Transverse colon (tissue), 4 donors: ENCODE data around the gene FAM110A. TPM values are rescaled to one million over a fixed set of nuclear protein-coding genes. Genes with fewer than 3 reads are reported as not detected.

Source experiments
- DNase-seq: peaks from one replicate; pipeline ENCODE4 v3.0.0-alpha.2; 2019
- H3K27ac ChIP-seq, 4 donors: fragments of 200-600 bp; sonication (generic); 2 replicates each; pipeline ENCODE4 v1.5.1; 2016 to 2018; ENCODE audit warnings: inconsistent platforms in 4 of 4
- H3K27me3 ChIP-seq: fragments of 200-600 bp; sonication (generic); 2 replicates; pipeline ENCODE4 v1.5.1; 2017; ENCODE audit warnings: inconsistent platforms
- H3K36me3 ChIP-seq, 4 donors: fragments of 200-600 bp; sonication (generic); 2 replicates each; pipeline ENCODE4 v1.5.1; 2017 to 2019; ENCODE audit warnings: inconsistent platforms in 4 of 4
- H3K4me1 ChIP-seq, 4 donors: fragments of 200-600 bp; sonication (generic); 2 replicates each; pipeline ENCODE4 v1.5.1; 2017 to 2020; ENCODE audit warnings: inconsistent platforms in 4 of 4
- H3K4me3 ChIP-seq, 4 donors: fragments of 200-600 bp; sonication (generic); 1 replicate in 1 of 4; 2 replicates in 3 of 4; pipeline versions ENCODE4 v1.5.1 to v1.6.1; 2017 to 2019; ENCODE audit warnings: inconsistent platforms in 4 of 4
- H3K9me3 ChIP-seq, 2 donors: fragments of 200-600 bp; sonication (generic); 2 replicates each; pipeline ENCODE4 v1.5.1; 2017 to 2019; ENCODE audit warnings: inconsistent platforms in 2 of 2
- EP300 ChIP-seq: sonication (generic); formaldehyde crosslinking; IDR thresholded peaks from one replicate; pipeline ENCODE4 v1.6.1; 2017; ENCODE audit warnings: antibody characterized with exemption, low read depth
- POLR2A ChIP-seq: fragments of 450-650 bp; IDR thresholded peaks from one replicate; pipeline ENCODE4 v1.6.1; 2016; ENCODE audit warnings: antibody characterized with exemption, mild to moderate bottlenecking, moderate library complexity
- POLR2AphosphoS5 ChIP-seq, 3 donors: sonication (generic); formaldehyde crosslinking; IDR thresholded peaks; one replicate each; pipeline ENCODE4 v1.6.1; 2016; ENCODE audit warnings: antibody characterized with exemption in 3 of 3
- WGBS, 2 donors: methylation state at CpG; one replicate each; pipeline ENCODE4 v1.1.5; 2018; ENCODE audit warnings: low coverage in 1 of 2; 5-methylcytosine and 5-hydroxymethylcytosine counted together
- in situ Hi-C, 4 donors: fragments of 200-750 bp; cut with MboI; loops; one replicate each; pipeline versions ENCODE4 v1.15.0 to v1.15.1; 2017; ENCODE audit warnings: low sequenced_read_pairs in 3 of 4, low pct_ligation_motif_present in 1 of 4, low pct_unique_long_range_greater_than_20kb in 1 of 4
- intact Hi-C: fragments of 100-400 bp; cut with DNase I; formaldehyde crosslinking; loops from one replicate; pipeline ENCODE4 v1.15.1; 2023; ENCODE audit warnings: low total_unique reads
- total RNA-seq, 4 donors: library from RNA; depleted of rRNA; stranded (reverse); fragments of >200 nt; gene quantifications; one replicate each; pipeline ENCODE4 v1.1.0, GENCODE V29; 2016
- TF ChIP-seq, protein P1 (sequence below), 5 experiments: fragments of 200-600 bp in 3 of 5; fragments of 450-650 bp in 2 of 5; sonication (generic) in 3 of 5; IDR thresholded peaks; 1 replicate in 2 of 5; 2 replicates in 3 of 5; pipeline ENCODE4 v1.5.1; 2016 to 2017; ENCODE audit warnings: antibody characterized with exemption in 5 of 5, inconsistent platforms in 3 of 5, mild to moderate bottlenecking in 2 of 5, moderate library complexity in 1 of 5

FAM110A gene
- total RNA-seq, 4 donors from 2014 or later, result 4.0 to 14.6 (median 6.9) TPM

- intact Hi-C loops, result no loop called here
- TF ChIP-seq POLR2A (no peak), EP300 (no peak), POLR2AphosphoS5 (IDR thresholded peaks at IDR 0.05) (no peak)
- TF ChIP-seq, protein P1, sequence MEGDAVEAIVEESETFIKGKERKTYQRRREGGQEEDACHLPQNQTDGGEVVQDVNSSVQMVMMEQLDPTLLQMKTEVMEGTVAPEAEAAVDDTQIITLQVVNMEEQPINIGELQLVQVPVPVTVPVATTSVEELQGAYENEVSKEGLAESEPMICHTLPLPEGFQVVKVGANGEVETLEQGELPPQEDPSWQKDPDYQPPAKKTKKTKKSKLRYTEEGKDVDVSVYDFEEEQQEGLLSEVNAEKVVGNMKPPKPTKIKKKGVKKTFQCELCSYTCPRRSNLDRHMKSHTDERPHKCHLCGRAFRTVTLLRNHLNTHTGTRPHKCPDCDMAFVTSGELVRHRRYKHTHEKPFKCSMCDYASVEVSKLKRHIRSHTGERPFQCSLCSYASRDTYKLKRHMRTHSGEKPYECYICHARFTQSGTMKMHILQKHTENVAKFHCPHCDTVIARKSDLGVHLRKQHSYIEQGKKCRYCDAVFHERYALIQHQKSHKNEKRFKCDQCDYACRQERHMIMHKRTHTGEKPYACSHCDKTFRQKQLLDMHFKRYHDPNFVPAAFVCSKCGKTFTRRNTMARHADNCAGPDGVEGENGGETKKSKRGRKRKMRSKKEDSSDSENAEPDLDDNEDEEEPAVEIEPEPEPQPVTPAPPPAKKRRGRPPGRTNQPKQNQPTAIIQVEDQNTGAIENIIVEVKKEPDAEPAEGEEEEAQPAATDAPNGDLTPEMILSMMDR (IDR thresholded peaks at IDR 0.05), result no peak
- no peaks in the 10 kb centered on the region for H3K9me3 ChIP-seq
- no peaks in the 10 kb centered on the region for H3K4me1 ChIP-seq
- no peak overlapping the region for H3K27ac ChIP-seq
- in situ Hi-C loops, result no loop called here
- no peak for DNase-seq
- no peaks in the 10 kb centered on the region for H3K36me3 ChIP-seq
- H3K27me3 ChIP-seq, result peaks cover 16% of the 10 kb centered on the region
- 85% methylated on average over 4 of the region's 4 CpGs; no CpG with 5 or more reads in 1 of the 2 donors for WGBS, 2 donors
- no peak overlapping the region for H3K4me3 ChIP-seq
Observed at GRCh38 chr20:879626-880025, 46.1 kb downstream of the FAM110A start.

DNA sequence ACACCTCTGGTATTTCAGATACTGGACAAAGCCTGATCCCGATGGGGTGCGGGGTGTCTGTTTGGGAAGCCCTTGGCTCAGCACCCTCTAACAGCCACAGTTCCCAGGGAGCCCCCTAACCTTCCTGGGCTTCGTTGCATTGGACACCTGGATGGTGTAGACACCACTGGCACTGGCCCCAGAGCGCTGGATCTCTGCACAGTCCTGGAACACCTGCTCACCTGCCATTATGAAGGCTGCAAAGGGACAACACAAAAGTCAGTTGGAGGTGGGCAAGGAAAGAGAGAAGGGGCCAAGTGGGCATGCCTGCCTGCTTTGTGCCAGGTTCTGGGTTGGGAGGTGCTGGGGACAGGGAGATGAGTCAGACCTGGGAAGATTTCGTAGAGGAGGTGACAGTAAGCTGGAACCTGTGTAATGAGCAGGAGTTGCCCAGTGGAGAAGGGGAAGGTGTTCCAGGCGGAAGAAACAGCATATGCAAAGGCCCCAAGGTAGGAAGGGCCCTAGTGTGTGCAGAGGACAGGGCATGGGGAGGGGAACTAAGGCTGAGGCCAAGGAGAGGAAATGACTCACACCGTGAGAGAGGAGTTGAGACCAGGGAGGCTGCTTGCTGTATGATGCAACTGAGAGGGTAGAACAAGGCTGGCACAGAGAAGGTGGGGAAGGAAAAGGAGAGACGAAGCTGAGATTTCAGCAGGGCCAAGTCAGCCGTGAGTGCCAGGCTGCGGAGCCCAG lies 47.7 kb downstream of the FAM110A start:
- TF ChIP-seq POLR2AphosphoS5 (IDR thresholded peaks at IDR 0.05), result no peak
- TF ChIP-seq, protein P1 (IDR thresholded peaks at IDR 0.05), result no peak
- TF ChIP-seq EP300, result no peak
- no peak for TF ChIP-seq POLR2A
- in situ Hi-C loops (no loop called here), intact Hi-C loops (no loop called here)
- Histone ChIP-seq H3K36me3 (no peaks in the 10 kb centered on the region), H3K27ac (no peak overlapping the region), H3K4me1 (no peaks in the 10 kb centered on the region), H3K9me3 (no peaks in the 10 kb centered on the region), H3K27me3 (peaks cover 28% of the 10 kb centered on the region), H3K4me3 (no peak overlapping the region)
- WGBS, 2 donors, result 61% methylated on average over 5 to 10 of the region's 10 CpGs
- DNase-seq, result no peak

GRCh38 chr20:881783-882144 lies 48.2 kb downstream of the FAM110A start:
- H3K36me3 ChIP-seq, result no peaks in the 10 kb centered on the region
- intact Hi-C loops (no loop called here), in situ Hi-C loops (no loop called here)
- H3K4me1 ChIP-seq, result no peaks in the 10 kb centered on the region
- no peak for TF ChIP-seq POLR2A
- no peak for TF ChIP-seq EP300
- TF ChIP-seq, protein P1 (IDR thresholded peaks at IDR 0.05), result no peak
- TF ChIP-seq POLR2AphosphoS5 (IDR thresholded peaks at IDR 0.05), result no peak
- H3K27ac ChIP-seq, result no peak overlapping the region
- H3K9me3 ChIP-seq, result no peaks in the 10 kb centered on the region
- peaks cover 28% of the 10 kb centered on the region for H3K27me3 ChIP-seq
- DNase-seq, result no peak
- H3K4me3 ChIP-seq, result no peak overlapping the region

- Histone ChIP-seq H3K36me3 (no peaks in the 10 kb centered on the region), H3K4me1 (no peaks in the 10 kb centered on the region), H3K9me3 (no peaks in the 10 kb centered on the region), H3K27me3 (peaks cover 28% of the 10 kb centered on the region), H3K4me3 (no peak overlapping the region), H3K27ac (no peak overlapping the region)
- in situ Hi-C loops (no loop called here), intact Hi-C loops (no loop called here)
- TF ChIP-seq, protein P1 (IDR thresholded peaks at IDR 0.05), result no peak
- TF ChIP-seq POLR2AphosphoS5 (IDR thresholded peaks at IDR 0.05) (no peak), EP300 (no peak), POLR2A (no peak)
- no peak for DNase-seq
- 20 to 70% methylated on average over 6 to 27 of the region's 41 CpGs for WGBS, 2 donors
Observed at GRCh38 chr20:884983-885952, 51.8 kb downstream of the FAM110A start.
